MCF 10A (cell line): ENCODE measurements around the gene SDK1. TPM values are rescaled to one million over a fixed set of nuclear protein-coding genes. Genes with fewer than 3 reads are reported as not detected.
"Not testable (repeated sequence)": the region's sequence is repeated elsewhere in the genome, so short reads cannot be mapped to it uniquely, and the experiment has no call there.

ENCODE experiments used
- BruUV-seq: library from RNA; stranded (reverse); fragments of 400-500 nt; replicated peaks from 2 replicates; lab custom pipeline; 2021; lab: Mats Ljungman, UMichigan
- CTCF ChIA-PET: fragments of 300-600 bp; sonication (Branson Sonifier 250); formaldehyde crosslinking; extraction: SDS; loops from one replicate; lab custom pipeline; 2021; ENCODE audit warnings: antibody characterized with exemption, inconsistent platforms; lab: Yijun Ruan, JAX
- POLR2A ChIA-PET: fragments of 300-600, 350-650 bp; sonication (Branson Sonifier 250); formaldehyde crosslinking; extraction: SDS; loops from one replicate; lab custom pipeline; 2020; ENCODE audit warnings: antibody characterized with exemption, inconsistent platforms; lab: Yijun Ruan, JAX
- DNase-seq: peaks from one replicate; pipeline ENCODE4 v3.0.0-alpha.2; 2018; ENCODE audit not compliant: unreplicated experiment
- H3K27ac Mint-ChIP-seq: one replicate; pipeline ENCODE4 v1.8.0; 2022; ENCODE audit warnings: mild to moderate bottlenecking, low read depth, mixed read lengths; ENCODE audit not compliant: unreplicated experiment
- H3K27me3 Mint-ChIP-seq: one replicate; pipeline ENCODE4 v1.8.0; 2022; ENCODE audit warnings: mixed read lengths; ENCODE audit not compliant: insufficient read depth, unreplicated experiment
- H3K36me3 Mint-ChIP-seq: one replicate; pipeline ENCODE4 v1.8.0; 2022; ENCODE audit warnings: mild to moderate bottlenecking, moderate library complexity, mixed read lengths; ENCODE audit not compliant: insufficient read depth, unreplicated experiment
- H3K4me1 Mint-ChIP-seq: one replicate; pipeline ENCODE4 v1.8.0; 2022; ENCODE audit warnings: mixed read lengths; ENCODE audit not compliant: insufficient read depth, unreplicated experiment
- H3K4me3 Mint-ChIP-seq: one replicate; pipeline ENCODE4 v1.8.0; 2022; ENCODE audit warnings: mild to moderate bottlenecking, moderate library complexity, mixed read lengths; ENCODE audit not compliant: unreplicated experiment
- H3K9me3 Mint-ChIP-seq: one replicate; pipeline ENCODE4 v1.8.0; 2022; ENCODE audit warnings: mixed read lengths; ENCODE audit not compliant: unreplicated experiment
- CTCF ChIP-seq: fragments of 200-600 bp; IDR thresholded peaks from one replicate; pipeline ENCODE4 v1.8.0; 2022; ENCODE audit warnings: antibody characterized with exemption, mild to moderate bottlenecking; ENCODE audit not compliant: unreplicated experiment
- intact Hi-C: fragments of 100-400 bp; cut with micrococcal nuclease; formaldehyde crosslinking; loops from 2 replicates; pipeline ENCODE4 v1.14.1; 2022
- total RNA-seq: library from RNA; stranded (reverse); gene quantifications from 2 replicates; pipeline ENCODE4 v1.2.3, GENCODE V29; 2022

The SDK1 gene
- total RNA-seq, 1 experiment from 2014 or later: 3.3 TPM

DNA sequence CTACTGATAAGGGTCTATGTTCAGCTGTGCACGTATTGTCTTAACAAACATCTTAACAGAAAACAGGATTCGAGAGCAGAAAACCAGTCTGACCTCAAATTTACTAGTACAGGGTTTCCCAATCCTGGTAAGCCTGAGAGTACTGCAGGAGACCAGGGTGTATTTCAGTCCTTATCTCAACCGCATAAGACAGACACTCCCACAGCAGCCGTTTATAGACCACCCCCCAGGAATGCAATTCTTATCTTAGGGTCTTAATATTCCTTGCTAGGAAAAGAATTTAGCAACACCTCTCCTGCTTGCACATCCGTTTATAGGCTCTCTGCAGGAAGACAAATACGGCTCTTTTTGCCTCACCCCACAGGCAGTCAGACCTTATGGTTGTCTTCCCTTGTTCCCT is 277.3 kb downstream of the SDK1 start:
- TF ChIP-seq CTCF: no peak
- no peaks in the 10 kb centered on the region for H3K9me3 Mint-ChIP-seq
- no peak overlapping the region for H3K4me3 Mint-ChIP-seq
- no peaks in the 10 kb centered on the region for H3K27me3 Mint-ChIP-seq
- ChIA-PET POLR2A (no interaction called here), CTCF (no interaction called here)
- BruUV-seq: no TSS peak
- no peak for DNase-seq
- H3K4me1 Mint-ChIP-seq: peaks cover 9% of the 10 kb centered on the region
- H3K27ac Mint-ChIP-seq: no peak overlapping the region
- H3K36me3 Mint-ChIP-seq: no peaks in the 10 kb centered on the region
- intact Hi-C loops: no loop called here

DNA sequence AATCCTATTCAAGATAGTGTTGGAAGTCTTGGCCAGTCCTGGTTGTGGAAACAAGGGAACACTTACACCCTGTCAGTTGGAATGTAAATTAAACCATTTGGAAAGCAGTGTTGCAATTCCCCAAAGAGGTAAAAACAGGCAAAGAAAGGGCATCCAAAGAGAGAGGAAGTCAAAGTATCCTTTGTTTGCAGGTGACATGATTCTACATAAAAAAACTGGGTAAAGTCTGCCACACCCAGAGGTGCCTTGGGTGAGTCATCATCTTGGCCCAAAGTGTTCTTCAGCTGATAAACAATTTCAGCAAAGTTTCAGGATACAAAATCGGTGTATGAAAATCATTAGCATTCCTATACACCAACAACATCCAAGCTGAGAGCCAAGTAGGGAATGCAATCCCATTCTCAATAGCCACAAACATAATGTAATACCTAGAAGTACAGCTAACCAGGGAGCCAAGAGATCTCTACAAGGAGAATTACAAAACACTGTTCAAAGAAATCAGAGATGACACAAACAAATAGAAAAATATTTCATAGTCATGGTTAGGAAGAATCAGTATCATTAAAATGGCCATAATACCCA is 278.7 kb downstream of the SDK1 start:
- Mint-ChIP-seq H3K27ac (peak overlapping the region; percentile 63), H3K36me3 (no peaks in the 10 kb centered on the region), H3K4me3 (no peak overlapping the region), H3K9me3 (no peaks in the 10 kb centered on the region), H3K27me3 (no peaks in the 10 kb centered on the region), H3K4me1 (peaks cover 9% of the 10 kb centered on the region)
- TF ChIP-seq CTCF: no peak
- POLR2A ChIA-PET: interaction anchor here (0.7 to 1.0 kb wide), 2 partner anchors 9 to 20 kb away, joined by 3 read pairs; no protein-coding TSS in a partner anchor
- intact Hi-C loops: no loop called here
- BruUV-seq: no TSS peak
- CTCF ChIA-PET: no interaction called here
- DNase-seq: peak; percentile 21

GRCh38 chr7:3582145-3582544 is 281.1 kb downstream of the SDK1 start:
- H3K4me1 Mint-ChIP-seq, H3K4me3 Mint-ChIP-seq, H3K9me3 Mint-ChIP-seq, BruUV-seq, H3K27me3 Mint-ChIP-seq, intact Hi-C loops, H3K27ac Mint-ChIP-seq, H3K36me3 Mint-ChIP-seq, CTCF ChIA-PET, POLR2A ChIA-PET, DNase-seq: not testable (repeated sequence)

- no TSS peak for BruUV-seq
- no peak for DNase-seq
- H3K27ac Mint-ChIP-seq: no peak overlapping the region
- intact Hi-C loops: no loop called here
- CTCF ChIA-PET: no interaction called here
- POLR2A ChIA-PET: no interaction called here
- H3K4me3 Mint-ChIP-seq: no peak overlapping the region
- H3K9me3 Mint-ChIP-seq: no peaks in the 10 kb centered on the region
- H3K27me3 Mint-ChIP-seq: no peaks in the 10 kb centered on the region
- no peak for TF ChIP-seq CTCF
- H3K4me1 Mint-ChIP-seq: peaks cover 6% of the 10 kb centered on the region
- H3K36me3 Mint-ChIP-seq: no peaks in the 10 kb centered on the region
These were observed 284.8 kb downstream of the SDK1 start for GRCh38 chr7:3585826-3586225.
